H9 (cell line): ENCODE measurements around the gene VPS9D1. TPM values are rescaled to one million over a fixed set of nuclear protein-coding genes. Genes with fewer than 3 reads are reported as not detected.

Experiments
- DNase-seq: peaks from one replicate; pipeline ENCODE4 v3.0.0-alpha.2; 2017
- H2AFZ ChIP-seq: one replicate; pipeline ENCODE4 v1.6.1; 2013; ENCODE audit warnings: mild to moderate bottlenecking, low read length, control low read depth, moderate library complexity
- H2AK5ac ChIP-seq: 2 replicates; pipeline ENCODE4 v1.6.1; 2013; ENCODE audit warnings: low read length, control low read depth, mixed read lengths; ENCODE audit not compliant: insufficient read length
- H2BK120ac ChIP-seq: one replicate; pipeline ENCODE4 v1.6.1; 2013; ENCODE audit warnings: low read depth, mild to moderate bottlenecking, low read length, control low read depth, inconsistent platforms; ENCODE audit not compliant: poor library complexity, severe bottlenecking
- H2BK12ac ChIP-seq: 2 replicates; pipeline ENCODE4 v1.6.1; 2013; ENCODE audit warnings: low read length, control low read depth, mixed read lengths, low read depth; ENCODE audit not compliant: insufficient read length
- H2BK15ac ChIP-seq: 2 replicates; pipeline ENCODE4 v1.6.1; 2013; ENCODE audit warnings: low read depth, low read length, control low read depth
- H2BK20ac ChIP-seq: one replicate; pipeline ENCODE4 v1.6.1; 2013; ENCODE audit warnings: low read depth, mild to moderate bottlenecking, low read length, control low read depth, inconsistent platforms; ENCODE audit not compliant: poor library complexity, severe bottlenecking
- H2BK5ac ChIP-seq: 2 replicates; pipeline ENCODE4 v1.6.1; 2013; ENCODE audit warnings: low read length, control low read depth, mixed read lengths; ENCODE audit not compliant: insufficient read length
- H3K14ac ChIP-seq: 2 replicates; pipeline ENCODE4 v1.6.1; 2013; ENCODE audit warnings: low read length, control low read depth; ENCODE audit not compliant: insufficient read depth
- H3K18ac ChIP-seq: 2 replicates; pipeline ENCODE4 v1.6.1; 2013; ENCODE audit warnings: low read depth, mild to moderate bottlenecking, mixed read lengths, low read length, control low read depth; ENCODE audit not compliant: insufficient read length
- H3K23ac ChIP-seq: 2 replicates; pipeline ENCODE4 v1.6.1; 2013; ENCODE audit warnings: low read length, control low read depth, mixed read lengths, low read depth; ENCODE audit not compliant: insufficient read length
- H3K23me2 ChIP-seq: 2 replicates; pipeline ENCODE4 v1.6.1; 2013; ENCODE audit warnings: low read depth, mild to moderate bottlenecking, mixed read lengths, low read length, control low read depth; ENCODE audit not compliant: insufficient read length, poor library complexity, severe bottlenecking
- H3K27ac ChIP-seq: 2 replicates; pipeline ENCODE4 v1.5.1; 2013; ENCODE audit warnings: low read length, control low read depth, mixed read lengths, low read depth; ENCODE audit not compliant: insufficient read length
- H3K27me3 ChIP-seq: 2 replicates; pipeline ENCODE4 v1.6.1; 2013; ENCODE audit warnings: low read length, control low read depth, inconsistent platforms; ENCODE audit not compliant: insufficient read depth
- H3K4ac ChIP-seq: 2 replicates; pipeline ENCODE4 v1.6.1; 2013; ENCODE audit warnings: low read depth, mild to moderate bottlenecking, control low read depth, inconsistent platforms, low read length, moderate library complexity
- H3K4me1 ChIP-seq: 2 replicates; pipeline ENCODE4 v1.6.1; 2013; ENCODE audit warnings: low read length, control low read depth, inconsistent platforms; ENCODE audit not compliant: insufficient read depth
- H3K4me2 ChIP-seq: 2 replicates; pipeline ENCODE4 v1.6.1; 2013; ENCODE audit warnings: low read length, control low read depth, mixed read lengths; ENCODE audit not compliant: insufficient read length, insufficient read depth
- H3K56ac ChIP-seq: 2 replicates; pipeline ENCODE4 v1.6.1; 2013; ENCODE audit warnings: low read depth, mild to moderate bottlenecking, mixed read lengths, low read length, control low read depth; ENCODE audit not compliant: insufficient read length
- H3K79me1 ChIP-seq: 2 replicates; pipeline ENCODE4 v1.6.1; 2013; ENCODE audit warnings: low read depth, mild to moderate bottlenecking, moderate library complexity, low read length, control low read depth, inconsistent platforms; ENCODE audit not compliant: insufficient read depth, poor library complexity, severe bottlenecking
- H3K79me2 ChIP-seq: 2 replicates; pipeline ENCODE4 v1.6.1; 2013; ENCODE audit warnings: low read length, control low read depth, inconsistent platforms; ENCODE audit not compliant: insufficient read depth
- H3K9ac ChIP-seq: 2 replicates; pipeline ENCODE4 v1.6.1; 2013; ENCODE audit warnings: low read length, control low read depth, mixed read lengths; ENCODE audit not compliant: insufficient read length; ENCODE audit errors: extremely low read depth
- H3K9me3 ChIP-seq: one replicate; pipeline ENCODE4 v1.6.1; 2013; ENCODE audit warnings: low read depth, low read length, inconsistent platforms; ENCODE audit not compliant: control insufficient read depth
- H3T11ph ChIP-seq: one replicate; pipeline ENCODE4 v1.6.1; 2013; ENCODE audit warnings: mild to moderate bottlenecking, low read length, control low read depth, inconsistent platforms
- H4K20me1 ChIP-seq: one replicate; pipeline ENCODE4 v1.6.1; 2013; ENCODE audit not compliant: control insufficient read depth, insufficient read length, insufficient read depth
- H4K5ac ChIP-seq: 2 replicates; pipeline ENCODE4 v1.6.1; 2013; ENCODE audit warnings: low read depth, mild to moderate bottlenecking, mixed read lengths, low read length, control low read depth; ENCODE audit not compliant: insufficient read length
- H4K8ac ChIP-seq: replicated peaks from 2 replicates; pipeline ENCODE4 v1.6.1; 2013; ENCODE audit warnings: low read length, control low read depth, mixed read lengths, low read depth; ENCODE audit not compliant: insufficient read length
- H4K91ac ChIP-seq: 2 replicates; pipeline ENCODE4 v1.6.1; 2013; ENCODE audit warnings: low read depth, mild to moderate bottlenecking, moderate library complexity, mixed read lengths, low read length, control low read depth; ENCODE audit not compliant: insufficient read length
- H3K27ac Mint-ChIP-seq, 3 experiments: 2 replicates in 2 of 3; 3 replicates in 1 of 3; pipeline ENCODE4 v1.8.0; 2020 to 2021; ENCODE audit warnings: mixed read lengths in 3 of 3, mild to moderate bottlenecking in 1 of 3, moderate library complexity in 1 of 3
- H3K27me3 Mint-ChIP-seq: 2 replicates; pipeline ENCODE4 v1.8.0; 2021; ENCODE audit warnings: low read depth, mild to moderate bottlenecking, moderate library complexity, mixed read lengths
- H3K36me3 Mint-ChIP-seq, 3 experiments: 2 replicates in 2 of 3; 3 replicates in 1 of 3; pipeline ENCODE4 v1.8.0; 2020 to 2021; ENCODE audit warnings: low read depth in 3 of 3, mixed read lengths in 3 of 3; ENCODE audit not compliant: insufficient read depth in 1 of 3
- H3K4me1 Mint-ChIP-seq, 2 experiments: 2 replicates each; pipeline ENCODE4 v1.8.0; 2020; ENCODE audit warnings: mixed read lengths in 2 of 2
- H3K4me3 Mint-ChIP-seq, 2 experiments: 2 replicates in 1 of 2; 3 replicates in 1 of 2; pipeline ENCODE4 v1.8.0; 2020 to 2021; ENCODE audit warnings: mild to moderate bottlenecking in 2 of 2, mixed read lengths in 2 of 2, moderate library complexity in 1 of 2
- H3K9me3 Mint-ChIP-seq, 2 experiments: 2 replicates in 1 of 2; 3 replicates in 1 of 2; pipeline ENCODE4 v1.8.0; 2020; ENCODE audit warnings: mild to moderate bottlenecking in 2 of 2, mixed read lengths in 2 of 2, moderate library complexity in 1 of 2
- WGBS: extraction: QIAGEN DNeasy Blood & Tissue Kit; methylation state at CpG from one replicate; pipeline ENCODE4 v1.1.7; 2013; ENCODE audit warnings: missing lambda C conversion rate, low lambda C conversion rate, mixed read lengths; ENCODE audit not compliant: insufficient read length; ENCODE audit errors: extremely low coverage; 5-methylcytosine and 5-hydroxymethylcytosine counted together
- total RNA-seq: library from RNA; stranded (reverse); gene quantifications from 2 replicates; pipeline ENCODE4 v1.2.1, GENCODE V29; 2021
- TF ChIP-seq, protein P1 (sequence below): fragments of 200-600 bp; sonication (generic); conservative IDR thresholded peaks from 3 replicates; pipeline ENCODE4 v1.8.0; 2021; ENCODE audit warnings: antibody characterized with exemption, mild to moderate bottlenecking

The VPS9D1 gene
- total RNA-seq, 1 experiment from 2014 or later = 6.0 TPM

DNA sequence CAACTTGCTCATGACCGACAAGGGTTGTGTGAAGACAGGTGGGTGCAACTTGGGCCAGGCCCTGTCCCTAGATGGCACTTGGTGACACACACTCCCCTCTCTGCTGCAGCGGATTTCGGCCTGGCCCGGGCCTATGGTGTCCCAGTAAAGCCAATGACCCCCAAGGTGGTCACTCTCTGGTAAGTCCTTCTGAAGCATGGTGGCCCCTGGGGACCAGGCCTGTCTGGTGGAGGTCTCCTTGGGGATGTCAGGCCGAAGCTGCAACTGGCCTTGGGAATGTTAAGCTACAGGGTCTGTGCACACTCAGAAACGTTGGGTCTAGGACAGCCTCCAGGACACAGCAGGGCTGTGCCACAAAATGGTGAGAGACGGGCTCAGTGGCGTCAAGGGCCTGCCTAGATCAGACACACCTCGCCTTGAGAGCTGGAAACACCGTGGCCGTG is 27.4 kb downstream of the VPS9D1 start:
- no peak overlapping the region for H2BK12ac ChIP-seq
- H2BK15ac ChIP-seq = no peak overlapping the region
- Mint-ChIP-seq H3K27ac (no peak overlapping the region), H3K9me3 (no peaks in the 10 kb centered on the region; a peak in 1 of 5 replicates), H3K36me3 (peaks cover 29 to 67% (median 53%) of the 10 kb centered on the region in 3 experiments), H3K4me3 (no peak overlapping the region), H3K27me3 (peaks cover 2% of the 10 kb centered on the region; the same call in 1 of the 2 replicates), H3K4me1 (no peaks in the 10 kb centered on the region; a peak in 1 of 4 replicates)
- no peak overlapping the region for H3K27ac ChIP-seq
- WGBS = no CpG with 5 or more reads among the region's 11 CpGs
- TF ChIP-seq, protein P1, sequence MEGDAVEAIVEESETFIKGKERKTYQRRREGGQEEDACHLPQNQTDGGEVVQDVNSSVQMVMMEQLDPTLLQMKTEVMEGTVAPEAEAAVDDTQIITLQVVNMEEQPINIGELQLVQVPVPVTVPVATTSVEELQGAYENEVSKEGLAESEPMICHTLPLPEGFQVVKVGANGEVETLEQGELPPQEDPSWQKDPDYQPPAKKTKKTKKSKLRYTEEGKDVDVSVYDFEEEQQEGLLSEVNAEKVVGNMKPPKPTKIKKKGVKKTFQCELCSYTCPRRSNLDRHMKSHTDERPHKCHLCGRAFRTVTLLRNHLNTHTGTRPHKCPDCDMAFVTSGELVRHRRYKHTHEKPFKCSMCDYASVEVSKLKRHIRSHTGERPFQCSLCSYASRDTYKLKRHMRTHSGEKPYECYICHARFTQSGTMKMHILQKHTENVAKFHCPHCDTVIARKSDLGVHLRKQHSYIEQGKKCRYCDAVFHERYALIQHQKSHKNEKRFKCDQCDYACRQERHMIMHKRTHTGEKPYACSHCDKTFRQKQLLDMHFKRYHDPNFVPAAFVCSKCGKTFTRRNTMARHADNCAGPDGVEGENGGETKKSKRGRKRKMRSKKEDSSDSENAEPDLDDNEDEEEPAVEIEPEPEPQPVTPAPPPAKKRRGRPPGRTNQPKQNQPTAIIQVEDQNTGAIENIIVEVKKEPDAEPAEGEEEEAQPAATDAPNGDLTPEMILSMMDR = no peak
- H4K91ac ChIP-seq = no peak overlapping the region
- H2AK5ac ChIP-seq = no peak overlapping the region
- no peak overlapping the region for H3K23ac ChIP-seq
- no peaks in the 10 kb centered on the region for H3K4me1 ChIP-seq
- H3K9ac ChIP-seq = no peak overlapping the region
- no peaks in the 10 kb centered on the region for H3K79me2 ChIP-seq
- no peaks in the 10 kb centered on the region for H3K79me1 ChIP-seq
- H3K23me2 ChIP-seq = no peaks in the 10 kb centered on the region
- H2BK20ac ChIP-seq = no peak overlapping the region
- H4K5ac ChIP-seq = no peak overlapping the region
- no peak overlapping the region for H2AFZ ChIP-seq
- no peak for DNase-seq
- H3K4ac ChIP-seq = no peak overlapping the region
- H4K8ac ChIP-seq = no peak overlapping the region
- H4K20me1 ChIP-seq = no peaks in the 10 kb centered on the region
- H3K4me2 ChIP-seq = no peak overlapping the region
- no peak overlapping the region for H3K56ac ChIP-seq
- no peaks in the 10 kb centered on the region for H3K9me3 ChIP-seq
- H3K18ac ChIP-seq = no peak overlapping the region
- H3K14ac ChIP-seq = no peak overlapping the region
- H3T11ph ChIP-seq = no peak overlapping the region
- no peak overlapping the region for H2BK5ac ChIP-seq
- no peaks in the 10 kb centered on the region for H3K27me3 ChIP-seq
- H2BK120ac ChIP-seq = no peak overlapping the region
